GM19324 (cell line): ENCODE data around the gene FAM83D.

Experiments used
- ATAC-seq: cut with Tn5 transposase; IDR thresholded peaks from one replicate; pipeline ENCODE4 v1.9.1; 2021; ENCODE audit warnings: mild to moderate bottlenecking, moderate library complexity; ENCODE audit not compliant: unreplicated experiment, low FRiP score

FAM83D gene

DNA sequence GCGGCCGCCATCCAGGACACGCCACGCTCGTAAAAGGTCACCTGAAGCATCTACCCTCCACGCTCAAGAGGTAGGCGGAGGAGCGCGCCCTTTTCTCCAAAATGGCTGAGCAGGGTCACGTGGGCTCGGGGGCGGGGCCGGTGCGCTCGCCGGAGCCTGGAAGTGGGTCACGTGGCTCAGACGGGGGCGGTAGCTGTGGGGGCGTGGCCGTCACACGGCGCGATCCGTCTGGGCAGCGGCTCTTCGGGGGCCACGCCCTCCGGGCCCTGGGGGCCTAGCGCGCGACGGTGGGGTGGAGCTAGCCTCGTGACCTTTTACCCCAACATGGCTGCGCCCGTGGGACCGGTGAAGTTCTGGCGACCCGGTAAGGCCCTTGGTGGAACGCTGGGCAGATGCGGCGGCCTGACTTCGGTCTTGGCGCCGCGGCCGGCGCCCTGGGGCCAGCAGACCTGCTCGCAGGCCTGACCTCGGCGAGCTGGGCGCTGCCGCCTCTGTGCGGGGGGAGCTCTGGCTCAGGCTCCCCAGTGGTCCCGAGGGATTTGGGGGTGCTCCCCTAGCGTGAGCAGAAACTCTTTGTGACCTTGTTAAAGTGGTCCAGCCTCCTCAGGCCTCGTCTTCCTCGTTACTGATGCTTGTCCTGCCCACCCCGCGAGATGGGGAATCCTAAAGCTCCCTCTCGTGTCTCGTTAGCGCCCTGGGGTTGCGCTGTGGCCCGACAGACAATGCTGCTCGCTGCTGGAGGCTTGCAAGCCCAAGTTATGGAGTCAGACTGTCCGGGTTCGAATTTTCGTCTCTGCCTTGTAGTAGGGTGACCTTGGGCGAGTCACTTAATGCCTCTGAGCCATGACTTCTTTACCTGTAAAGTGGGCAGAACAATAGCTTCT, 36.1 kb downstream of the FAM83D start, which contains the start of gene DHX35:
TSS of gene DHX35 (plus strand) at position 301 of the 884 bp plus-strand sequence. CDS start at position 325, 24 bp downstream.
- ATAC-seq, result peak; percentile 98

DNA sequence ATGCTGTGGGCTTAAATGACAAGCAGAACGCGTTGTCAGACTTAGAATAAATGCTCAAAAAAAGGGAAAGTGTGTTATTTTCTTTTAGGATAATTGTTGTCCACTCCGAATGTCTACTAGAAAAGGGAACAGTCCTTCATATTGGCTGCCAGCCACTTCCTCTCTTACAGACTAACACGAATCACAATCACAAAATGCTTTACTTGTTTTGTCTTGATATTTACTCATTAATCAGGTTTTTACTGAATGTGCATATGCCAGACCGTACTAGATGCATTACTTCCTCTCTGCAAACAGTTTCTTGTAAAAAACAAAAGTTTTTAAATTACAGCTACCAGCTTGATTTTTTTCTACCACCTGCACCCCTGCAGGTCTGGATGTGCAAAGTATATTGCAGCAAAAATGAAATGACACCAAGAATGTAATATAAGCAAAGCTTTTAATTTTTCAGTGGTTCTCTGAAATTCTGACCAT, 36.7 kb downstream of the FAM83D start:
- no peak for ATAC-seq

DNA sequence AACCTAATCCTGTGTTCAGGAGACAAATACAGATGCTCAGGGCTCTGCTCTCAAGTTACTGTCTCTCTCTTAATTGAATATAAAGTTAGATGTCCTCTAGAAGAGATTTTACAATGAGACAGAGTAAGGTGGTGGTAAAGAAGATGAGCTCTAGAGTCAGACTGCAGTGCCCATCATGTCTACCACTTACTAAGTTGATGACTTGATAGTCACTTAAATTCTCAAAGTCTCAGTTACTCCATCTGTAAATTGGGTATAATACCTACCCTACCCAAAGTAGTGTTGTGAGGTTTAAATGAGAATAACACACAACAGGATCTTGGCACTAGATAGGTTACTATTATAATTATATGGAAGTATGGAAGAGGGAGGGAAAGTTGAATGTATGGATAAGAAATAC, 37.5 kb downstream of the FAM83D start:
- ATAC-seq, result no peak

DNA sequence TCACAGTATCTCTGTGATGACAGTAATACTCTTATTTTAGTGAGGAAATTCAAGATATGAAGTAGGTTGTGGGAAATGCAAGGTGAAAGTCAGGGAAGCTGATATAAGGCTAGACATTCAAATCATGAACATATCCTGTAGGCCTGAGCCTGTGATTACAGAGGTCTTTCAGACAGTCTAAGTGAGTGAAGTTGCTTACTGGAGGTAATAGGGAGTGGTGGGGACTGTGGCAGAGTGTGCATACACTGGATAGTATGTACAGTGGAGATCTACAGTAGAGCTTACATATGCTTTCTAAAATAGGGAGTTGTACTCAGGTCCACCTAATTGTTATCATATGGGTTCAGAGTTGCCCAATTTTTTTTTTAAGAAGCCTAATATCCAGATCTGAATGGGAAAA, 39.0 kb downstream of the FAM83D start:
- no peak for ATAC-seq

DNA sequence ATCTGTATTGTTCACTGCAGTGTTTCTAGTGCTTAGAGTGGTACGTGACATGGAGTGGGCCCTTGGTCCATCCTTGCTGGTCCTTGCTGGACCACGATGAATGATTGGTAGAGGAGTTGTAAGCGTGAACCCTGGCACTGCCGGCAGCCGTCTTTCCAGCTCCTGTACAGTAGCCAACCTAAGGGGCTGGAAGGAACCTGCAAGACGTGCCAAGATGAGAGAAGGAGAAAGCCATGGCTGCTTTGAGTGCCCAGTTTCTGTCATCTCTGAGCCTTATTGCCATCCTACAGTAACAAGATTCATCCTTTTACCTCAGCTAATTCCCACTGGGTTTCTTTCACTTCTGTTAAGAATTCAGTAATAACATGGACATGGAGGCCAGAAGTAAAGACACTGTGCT, 41.9 kb downstream of the FAM83D start:
- ATAC-seq, result no peak

DNA sequence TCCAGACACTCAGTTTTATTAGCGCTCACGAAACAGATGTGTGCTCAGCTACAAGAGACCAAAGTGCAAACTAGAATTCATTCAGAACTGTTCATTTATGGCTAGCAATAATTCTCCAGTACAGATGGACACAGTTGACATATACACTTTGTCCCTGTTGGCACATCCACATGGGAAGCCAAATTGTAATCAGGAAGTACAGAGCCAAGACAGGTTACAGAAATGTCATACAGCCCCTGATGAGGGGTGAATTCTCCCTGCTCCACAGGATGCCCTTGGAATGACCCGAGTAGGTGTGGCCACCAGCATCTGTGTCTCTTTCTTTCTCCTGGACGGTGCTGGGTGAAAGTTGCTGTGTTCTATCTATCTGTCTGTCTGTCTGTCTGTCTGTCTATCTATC, 43.5 kb downstream of the FAM83D start:
- no peak for ATAC-seq

DNA sequence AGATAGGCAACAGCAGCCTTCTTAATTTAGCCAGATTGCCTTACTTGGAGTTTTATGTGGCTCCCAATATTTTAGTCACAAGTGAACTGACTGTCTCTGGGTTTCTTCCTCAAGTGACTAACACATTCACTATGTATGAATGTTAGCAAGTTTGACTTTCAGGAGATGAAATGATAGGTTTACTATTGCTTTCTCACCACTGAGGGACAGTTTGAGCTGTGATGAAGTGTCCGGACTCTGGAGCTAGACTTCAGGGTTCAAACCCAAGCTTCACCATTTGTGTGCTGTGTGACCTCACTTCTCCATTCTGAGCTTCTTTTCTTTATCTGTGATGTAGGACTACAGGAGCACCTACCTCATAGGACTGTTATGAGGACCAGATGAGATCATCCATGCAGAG, 44.1 kb downstream of the FAM83D start:
- no peak for ATAC-seq

DNA sequence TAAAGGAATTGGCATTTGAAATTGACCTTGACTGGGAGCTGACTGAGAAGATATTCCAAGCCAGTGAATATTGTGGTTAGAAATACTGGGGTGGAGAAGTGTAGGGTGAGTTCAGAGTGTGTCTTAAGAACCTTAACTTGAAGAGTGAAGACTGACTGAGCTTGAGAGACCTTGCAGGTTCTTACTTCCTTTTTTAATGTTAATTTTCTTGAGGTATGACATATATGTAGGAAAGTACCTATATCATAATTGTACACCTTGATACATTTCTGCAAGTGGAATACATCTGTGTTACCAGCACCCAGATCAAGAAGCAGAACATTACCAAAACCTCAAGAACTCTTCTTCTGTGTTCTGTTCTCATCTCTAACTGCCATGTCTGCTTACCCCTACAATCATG, 46.9 kb downstream of the FAM83D start:
- no peak for ATAC-seq

DNA sequence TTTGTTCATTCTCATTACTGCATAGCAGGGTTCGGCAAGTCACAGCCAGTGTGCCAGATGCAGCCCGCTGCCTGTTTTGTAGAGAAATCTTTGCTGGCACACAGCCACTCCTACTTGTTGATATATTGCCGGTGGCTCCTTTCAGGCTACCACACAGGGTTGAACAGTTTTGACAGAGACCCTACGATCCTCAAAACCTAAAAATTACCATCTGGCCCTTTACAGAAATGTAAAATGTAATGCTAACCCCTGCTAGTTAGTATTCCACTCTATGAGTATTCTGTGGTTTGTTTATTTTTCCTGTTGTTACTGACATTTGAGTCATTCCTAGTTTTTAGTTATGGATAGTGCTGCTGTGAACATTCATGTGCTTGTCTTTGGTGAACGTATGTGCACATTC, 47.4 kb downstream of the FAM83D start:
- no peak for ATAC-seq

DNA sequence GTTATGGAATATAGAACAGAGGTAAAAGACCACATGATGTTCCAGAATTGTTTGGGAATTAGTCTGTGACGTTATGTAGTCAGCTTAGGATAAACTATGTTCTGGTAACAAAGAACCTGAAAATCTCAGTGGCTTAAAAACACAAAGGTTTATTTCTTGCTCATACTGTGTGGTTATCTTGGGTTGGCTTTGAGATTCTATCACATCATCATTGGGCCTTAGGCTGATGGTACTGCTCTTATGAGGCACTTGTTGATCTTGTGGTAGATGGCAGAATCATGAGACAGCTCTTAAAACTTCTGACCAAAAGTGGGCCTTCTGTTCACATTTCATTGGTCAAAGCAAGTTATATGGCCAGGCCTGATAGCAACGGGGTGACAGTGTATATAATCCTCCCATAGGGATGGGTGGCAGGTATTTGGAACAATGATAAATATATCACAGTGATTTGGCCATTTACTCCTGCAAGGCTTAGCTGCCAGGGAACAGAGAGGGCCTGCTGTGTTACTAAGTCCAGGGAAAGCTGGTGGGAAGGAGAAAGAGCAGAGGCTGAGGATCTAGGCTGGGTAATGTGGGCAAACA, 49.4 kb downstream of the FAM83D start:
- no peak for ATAC-seq

DNA sequence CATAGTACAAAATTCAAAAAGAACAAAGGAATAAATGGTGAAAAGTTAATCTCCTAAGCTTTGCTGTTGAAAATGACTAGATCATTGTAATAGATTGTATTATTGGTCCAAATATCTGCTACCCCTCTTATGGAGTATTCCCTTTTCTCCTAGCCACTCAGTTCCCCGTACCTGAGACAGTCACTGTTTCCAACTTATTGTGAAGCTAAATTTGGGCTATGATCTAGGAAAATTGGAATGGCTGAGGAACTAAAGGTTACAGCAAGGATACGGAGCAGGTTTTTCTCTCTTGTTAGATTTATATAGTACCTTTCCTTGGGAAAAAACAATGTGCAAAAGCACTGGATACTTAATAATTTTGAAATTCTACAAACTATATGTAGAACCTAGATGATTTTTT, 53.2 kb downstream of the FAM83D start:
- ATAC-seq, result no peak

DNA sequence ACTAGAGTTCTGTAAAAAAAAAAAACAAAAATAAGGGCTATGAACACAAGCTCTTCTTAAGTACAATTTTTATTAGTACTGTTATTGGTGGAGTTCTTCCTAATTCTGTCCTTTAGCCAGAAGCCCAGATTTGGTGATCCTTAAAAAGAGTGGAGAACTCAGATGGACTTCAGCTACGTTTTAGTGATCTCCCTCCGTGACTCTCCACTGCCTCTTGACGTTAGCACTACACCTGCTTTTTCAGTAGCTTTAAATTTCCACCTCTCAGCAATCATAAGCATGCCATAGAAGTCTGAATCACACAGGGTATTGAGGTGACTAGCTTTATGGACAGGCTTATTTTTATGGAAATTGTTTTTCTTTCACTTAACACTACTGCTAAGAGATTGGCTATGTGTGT, 53.6 kb downstream of the FAM83D start:
- ATAC-seq, result no peak

DNA sequence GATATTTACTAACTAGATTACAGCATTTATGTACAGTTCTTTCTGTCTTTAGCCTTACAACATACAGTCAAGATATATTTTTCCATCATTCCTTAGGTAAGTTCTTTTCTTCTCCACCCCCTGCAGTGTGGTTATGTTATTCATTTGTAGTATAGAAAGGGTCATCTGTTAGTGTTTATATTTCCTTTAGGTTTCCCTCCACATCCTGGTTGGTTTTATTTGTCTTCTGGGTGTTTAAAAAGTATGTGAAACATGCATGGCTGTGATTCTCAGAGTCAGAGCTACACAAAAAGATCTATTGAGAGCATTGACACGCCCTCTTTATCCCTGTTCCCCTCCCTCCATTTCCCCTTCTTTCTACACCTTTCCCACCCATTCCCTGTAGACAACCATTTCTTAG, 56.1 kb downstream of the FAM83D start:
- no peak for ATAC-seq

DNA sequence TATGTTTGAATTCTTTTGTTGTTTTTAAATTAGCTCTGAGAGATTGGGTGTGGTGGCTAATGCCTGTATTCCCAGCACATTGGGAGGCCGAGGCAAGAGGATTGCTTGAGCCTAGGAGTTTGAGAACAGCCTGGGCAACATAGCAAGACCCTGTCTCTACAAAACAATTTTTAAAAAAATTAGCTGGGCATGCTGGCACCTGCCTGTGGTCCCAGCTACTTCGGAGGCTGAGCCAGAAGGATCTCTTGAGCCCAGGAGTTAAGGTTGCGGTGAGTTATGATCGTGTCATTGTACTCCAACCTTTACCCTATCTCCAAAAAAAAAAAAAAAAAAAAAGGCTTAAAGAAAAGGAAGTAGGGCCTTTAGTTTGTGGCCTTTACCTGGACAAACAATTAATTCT, 58.8 kb downstream of the FAM83D start:
- ATAC-seq, result no peak

DNA sequence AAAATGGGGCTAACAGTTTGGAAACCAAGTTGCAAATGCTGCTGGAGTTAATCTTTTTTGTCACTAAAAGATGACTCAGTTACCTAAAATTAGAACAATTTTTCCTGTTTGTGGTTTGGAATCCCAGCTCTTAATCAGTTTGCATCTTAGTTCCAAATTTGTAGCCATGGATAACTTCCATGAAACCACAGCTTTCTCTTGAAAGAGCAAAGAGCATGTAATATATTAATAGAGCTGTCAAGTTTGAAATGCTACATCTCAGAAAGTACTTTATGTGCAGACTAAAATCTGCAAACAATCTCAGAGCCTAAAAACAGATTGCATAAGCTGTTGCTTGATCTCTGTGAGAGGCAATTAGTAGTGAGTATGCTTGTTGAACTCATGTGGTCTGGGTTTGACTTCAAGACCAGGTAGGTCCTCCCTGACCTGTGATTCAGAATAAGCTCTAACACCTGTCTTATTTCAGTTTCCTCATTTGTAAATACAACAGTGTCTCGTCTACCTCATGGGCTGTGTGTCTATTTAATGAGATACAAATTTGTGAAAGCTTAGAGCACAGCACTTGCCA, 59.5 kb downstream of the FAM83D start:
- ATAC-seq, result no peak

DNA sequence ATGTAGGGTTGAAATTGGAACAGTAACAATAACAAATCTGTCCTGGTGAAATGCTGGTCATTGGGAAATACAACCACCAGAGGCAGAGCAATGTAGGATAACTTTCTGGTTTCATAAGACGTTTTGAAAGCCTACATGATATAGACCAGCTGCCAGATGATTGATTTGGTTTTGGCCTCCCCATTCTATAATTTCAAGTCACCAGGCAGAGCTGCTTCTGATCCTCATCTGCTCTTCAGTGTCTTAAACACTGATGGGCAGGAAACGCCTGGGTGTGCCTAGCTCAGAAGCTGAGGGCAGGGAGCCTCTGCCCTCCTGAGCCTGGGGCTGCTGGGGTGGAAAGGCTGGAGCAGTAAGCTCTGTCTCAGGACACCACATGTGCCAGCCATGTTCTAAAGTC, 60.4 kb downstream of the FAM83D start:
- ATAC-seq, result no peak

DNA sequence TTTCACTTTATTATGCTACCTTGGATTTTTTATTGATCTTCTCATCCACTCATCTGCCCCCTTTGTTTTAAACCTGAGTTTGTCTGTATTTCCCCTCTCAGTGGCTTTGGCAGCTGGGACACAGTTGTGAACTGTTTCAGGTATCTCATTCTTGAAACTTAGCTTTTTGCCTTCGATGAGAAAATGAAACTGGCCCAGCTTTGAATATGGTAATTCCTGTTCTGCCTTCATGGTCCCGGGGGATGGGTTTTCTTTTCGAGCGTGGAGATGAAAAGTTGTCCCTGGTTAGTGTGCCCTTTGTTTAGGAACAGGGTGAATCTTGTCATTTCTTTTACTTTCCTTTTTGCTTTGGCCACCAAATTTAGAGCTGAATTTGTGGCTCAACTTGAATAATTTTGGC, 61.6 kb downstream of the FAM83D start:
- ATAC-seq, result no peak

DNA sequence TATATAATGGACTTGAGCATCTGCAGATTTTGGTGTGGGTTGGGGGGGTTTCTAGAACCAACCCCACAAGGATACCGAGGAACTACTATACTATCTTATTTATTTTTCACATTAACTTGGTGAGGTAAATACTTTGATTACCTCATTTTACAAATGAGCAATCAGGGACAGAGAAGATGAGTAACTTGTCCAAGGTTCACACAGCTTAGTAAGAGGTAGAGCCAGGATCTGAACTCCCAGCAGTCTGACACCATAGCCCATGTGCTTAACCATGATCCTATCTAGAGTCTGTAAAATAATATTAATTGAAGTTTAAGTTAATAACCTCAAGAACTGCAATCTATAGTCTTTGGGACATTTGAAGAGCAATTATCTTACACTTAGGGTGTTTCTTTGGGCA, 64.5 kb downstream of the FAM83D start:
- no peak for ATAC-seq

DNA sequence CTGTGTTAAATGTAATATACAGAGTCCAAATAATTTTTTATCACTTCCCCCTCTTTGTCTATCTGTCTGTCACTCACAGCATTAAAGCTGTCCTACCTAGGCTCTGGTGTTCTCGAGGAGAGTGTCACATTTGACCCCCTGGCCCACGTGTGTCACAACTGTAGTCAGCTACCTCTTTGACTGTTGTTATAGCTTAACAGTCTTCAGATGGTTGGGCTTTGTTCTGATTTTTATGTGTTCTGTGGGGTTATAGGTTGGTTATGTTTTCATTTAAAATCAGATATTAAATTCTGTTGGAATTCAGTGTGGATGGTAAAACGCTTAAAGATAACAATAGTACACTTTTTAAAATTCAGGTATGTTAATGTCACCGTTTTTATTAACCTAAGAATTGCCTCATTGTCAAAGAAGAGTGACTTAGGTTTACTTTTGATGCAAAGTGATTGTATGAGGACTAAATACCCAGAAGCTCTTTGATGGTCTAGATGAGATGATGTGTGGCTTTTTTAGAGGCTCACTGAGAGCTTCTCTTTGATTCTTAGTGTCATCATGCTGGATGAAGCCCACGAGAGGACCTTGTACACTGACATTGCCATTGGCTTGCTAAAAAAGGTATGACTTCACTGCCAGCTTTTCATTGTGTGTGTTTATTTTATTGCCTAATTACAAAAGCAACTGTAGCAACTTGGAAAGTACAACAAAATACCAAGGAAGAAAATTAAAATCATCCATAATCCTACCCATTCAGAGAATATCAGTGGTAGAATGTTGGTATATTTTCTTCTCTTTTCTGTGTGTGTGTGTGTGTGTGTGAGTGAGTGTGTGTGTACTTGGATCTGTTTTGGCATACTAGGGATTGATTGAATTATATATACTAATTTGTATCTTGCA, 65.8 kb downstream of the FAM83D start:
- ATAC-seq, result no peak

DNA sequence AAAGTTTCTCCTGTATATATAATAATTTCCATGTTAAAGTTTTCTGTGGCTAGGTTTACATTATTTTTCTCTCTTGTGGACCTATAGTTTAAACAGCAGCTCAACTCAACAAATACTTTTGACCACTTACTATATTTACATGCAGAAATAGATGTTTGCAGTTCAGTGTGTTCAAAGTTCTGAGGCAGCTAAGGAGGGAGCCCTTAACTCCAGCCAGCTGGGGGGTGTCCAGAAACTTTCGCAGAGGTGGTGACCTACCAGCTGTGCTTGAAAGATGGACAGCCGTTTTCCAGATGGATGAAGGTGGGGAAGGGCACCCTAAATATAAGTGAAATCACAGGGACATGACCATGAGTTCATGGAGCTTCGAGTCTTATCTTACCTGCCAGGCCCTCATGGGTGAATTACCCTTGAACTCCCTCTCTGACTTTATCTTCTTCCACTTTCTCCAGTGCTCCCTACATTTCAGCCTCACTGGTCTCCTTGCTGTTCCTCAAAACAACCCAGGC, 69.4 kb downstream of the FAM83D start:
- ATAC-seq, result no peak
